ENCODE measurements around the gene SMG6.

Gene SMG6

DNA sequence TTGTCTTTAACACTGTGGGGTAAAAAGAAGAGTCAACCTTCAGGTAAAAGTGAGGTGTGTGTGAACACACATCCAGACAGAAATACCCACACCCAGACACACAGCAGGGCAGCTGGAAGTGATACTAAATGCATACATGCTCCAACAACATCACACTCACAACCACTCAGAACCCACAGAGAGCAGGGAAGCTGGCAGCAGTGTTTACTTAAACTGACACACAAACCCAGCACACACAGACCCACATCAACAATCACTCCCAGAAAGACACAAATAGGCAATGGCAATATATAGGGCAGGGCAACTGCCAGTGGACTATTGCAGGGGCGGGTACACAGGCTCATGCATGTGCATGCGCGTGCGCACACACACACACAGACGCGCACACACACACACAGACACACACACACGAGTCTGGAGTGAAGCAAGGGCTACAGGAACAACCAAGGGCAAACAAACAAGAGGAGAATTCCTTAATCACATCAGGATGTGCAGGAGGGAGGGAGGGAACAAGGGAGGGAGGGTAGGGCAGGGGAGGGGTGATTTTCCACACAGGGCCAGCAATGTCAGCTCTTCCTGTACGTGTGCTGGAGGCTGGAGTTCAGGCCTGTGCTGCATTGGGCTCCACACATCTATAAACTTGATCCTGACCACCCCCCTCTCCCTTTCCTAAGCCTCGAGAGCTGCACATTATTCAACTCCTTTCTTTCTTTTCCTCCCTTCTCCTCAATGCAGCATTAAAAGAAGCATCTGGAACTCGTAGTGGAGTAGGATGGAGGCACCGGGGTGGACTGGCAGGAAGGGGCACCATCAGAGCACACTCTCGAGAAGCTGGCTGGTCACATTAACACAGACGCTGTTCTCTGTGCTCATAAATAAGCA, 218.6 kb downstream of the SMG6 start:
- TF ChIP-seq, protein P1, sequence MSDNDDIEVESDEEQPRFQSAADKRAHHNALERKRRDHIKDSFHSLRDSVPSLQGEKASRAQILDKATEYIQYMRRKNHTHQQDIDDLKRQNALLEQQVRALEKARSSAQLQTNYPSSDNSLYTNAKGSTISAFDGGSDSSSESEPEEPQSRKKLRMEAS (IDR thresholded peaks at IDR 0.05) = no peak
- TF ChIP-seq TAF1 (IDR thresholded peaks at IDR 0.05; ENCODE audit: low read depth) (no peak), TCF12 (IDR thresholded peaks at IDR 0.05; ENCODE audit: low read depth) (no peak), ZBTB7A (IDR thresholded peaks at IDR 0.05; ENCODE audit: low read depth) (no peak), CEBPB (IDR thresholded peaks at IDR 0.05) (no peak), CREB1 (IDR thresholded peaks at IDR 0.05; ENCODE audit: low read depth) (no peak), EGR1 (IDR thresholded peaks at IDR 0.05) (no peak)
- TF ChIP-seq, protein P2, sequence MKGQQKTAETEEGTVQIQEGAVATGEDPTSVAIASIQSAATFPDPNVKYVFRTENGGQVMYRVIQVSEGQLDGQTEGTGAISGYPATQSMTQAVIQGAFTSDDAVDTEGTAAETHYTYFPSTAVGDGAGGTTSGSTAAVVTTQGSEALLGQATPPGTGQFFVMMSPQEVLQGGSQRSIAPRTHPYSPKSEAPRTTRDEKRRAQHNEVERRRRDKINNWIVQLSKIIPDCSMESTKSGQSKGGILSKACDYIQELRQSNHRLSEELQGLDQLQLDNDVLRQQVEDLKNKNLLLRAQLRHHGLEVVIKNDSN (IDR thresholded peaks at IDR 0.05) = no peak
- TF ChIP-seq, protein P3, sequence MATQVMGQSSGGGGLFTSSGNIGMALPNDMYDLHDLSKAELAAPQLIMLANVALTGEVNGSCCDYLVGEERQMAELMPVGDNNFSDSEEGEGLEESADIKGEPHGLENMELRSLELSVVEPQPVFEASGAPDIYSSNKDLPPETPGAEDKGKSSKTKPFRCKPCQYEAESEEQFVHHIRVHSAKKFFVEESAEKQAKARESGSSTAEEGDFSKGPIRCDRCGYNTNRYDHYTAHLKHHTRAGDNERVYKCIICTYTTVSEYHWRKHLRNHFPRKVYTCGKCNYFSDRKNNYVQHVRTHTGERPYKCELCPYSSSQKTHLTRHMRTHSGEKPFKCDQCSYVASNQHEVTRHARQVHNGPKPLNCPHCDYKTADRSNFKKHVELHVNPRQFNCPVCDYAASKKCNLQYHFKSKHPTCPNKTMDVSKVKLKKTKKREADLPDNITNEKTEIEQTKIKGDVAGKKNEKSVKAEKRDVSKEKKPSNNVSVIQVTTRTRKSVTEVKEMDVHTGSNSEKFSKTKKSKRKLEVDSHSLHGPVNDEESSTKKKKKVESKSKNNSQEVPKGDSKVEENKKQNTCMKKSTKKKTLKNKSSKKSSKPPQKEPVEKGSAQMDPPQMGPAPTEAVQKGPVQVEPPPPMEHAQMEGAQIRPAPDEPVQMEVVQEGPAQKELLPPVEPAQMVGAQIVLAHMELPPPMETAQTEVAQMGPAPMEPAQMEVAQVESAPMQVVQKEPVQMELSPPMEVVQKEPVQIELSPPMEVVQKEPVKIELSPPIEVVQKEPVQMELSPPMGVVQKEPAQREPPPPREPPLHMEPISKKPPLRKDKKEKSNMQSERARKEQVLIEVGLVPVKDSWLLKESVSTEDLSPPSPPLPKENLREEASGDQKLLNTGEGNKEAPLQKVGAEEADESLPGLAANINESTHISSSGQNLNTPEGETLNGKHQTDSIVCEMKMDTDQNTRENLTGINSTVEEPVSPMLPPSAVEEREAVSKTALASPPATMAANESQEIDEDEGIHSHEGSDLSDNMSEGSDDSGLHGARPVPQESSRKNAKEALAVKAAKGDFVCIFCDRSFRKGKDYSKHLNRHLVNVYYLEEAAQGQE (IDR thresholded peaks at IDR 0.05; ENCODE audit: low read depth) = no peak

DNA sequence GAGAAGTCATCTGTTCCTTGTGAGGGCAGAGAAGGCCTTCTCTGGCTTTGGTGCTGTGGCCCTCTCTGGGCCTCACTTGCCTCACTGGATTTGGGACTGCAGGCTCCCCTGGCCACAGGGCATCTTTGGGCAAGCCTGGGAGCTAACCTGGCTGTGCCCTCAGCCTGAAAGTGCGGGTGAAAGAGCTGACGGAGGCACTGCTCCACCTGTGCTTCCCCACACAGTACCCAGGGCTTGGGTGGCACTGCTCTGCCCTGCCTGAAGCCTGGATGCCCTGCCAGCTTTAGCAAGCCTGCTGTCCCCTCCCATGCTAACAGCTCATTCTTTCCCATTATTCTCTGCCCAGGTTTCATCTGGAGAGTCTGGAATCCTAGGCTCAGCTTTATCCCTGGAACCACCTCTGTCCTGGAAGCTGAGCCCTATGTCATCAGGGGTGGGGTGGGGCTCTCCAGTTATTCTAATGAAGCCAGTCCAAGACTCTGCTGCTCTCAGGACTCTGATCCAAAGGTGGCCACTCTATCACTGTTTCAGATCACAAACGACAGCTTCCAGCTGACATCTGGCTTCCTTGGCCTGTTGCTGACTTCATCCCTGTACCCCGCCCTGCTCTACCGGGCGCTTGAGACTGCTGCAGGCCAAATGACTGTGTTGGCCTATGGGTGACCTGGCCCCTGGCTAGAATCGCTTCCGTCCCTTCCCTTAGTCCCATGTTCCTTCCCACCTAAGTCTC, 219.4 kb downstream of the SMG6 start:
- TF ChIP-seq EGR1 (IDR thresholded peaks at IDR 0.05) (no peak), CEBPB (IDR thresholded peaks at IDR 0.05) (no peak), ZBTB7A (IDR thresholded peaks at IDR 0.05; ENCODE audit: low read depth) (no peak), TAF1 (IDR thresholded peaks at IDR 0.05; ENCODE audit: low read depth) (no peak), RAD21 (IDR thresholded peaks at IDR 0.05; ENCODE audit: low read depth) (no peak), EP300 (IDR thresholded peaks at IDR 0.05; ENCODE audit: borderline replicate concordance) (no peak), NFIC (IDR thresholded peaks at IDR 0.05) (no peak), TCF12 (IDR thresholded peaks at IDR 0.05; ENCODE audit: low read depth) (no peak), YY1 (IDR thresholded peaks at IDR 0.05; ENCODE audit: low read depth) (no peak)
- TF ChIP-seq, protein P1 (IDR thresholded peaks at IDR 0.05) = no peak
- TF ChIP-seq, protein P3 (IDR thresholded peaks at IDR 0.05; ENCODE audit: low read depth) = no peak

DNA sequence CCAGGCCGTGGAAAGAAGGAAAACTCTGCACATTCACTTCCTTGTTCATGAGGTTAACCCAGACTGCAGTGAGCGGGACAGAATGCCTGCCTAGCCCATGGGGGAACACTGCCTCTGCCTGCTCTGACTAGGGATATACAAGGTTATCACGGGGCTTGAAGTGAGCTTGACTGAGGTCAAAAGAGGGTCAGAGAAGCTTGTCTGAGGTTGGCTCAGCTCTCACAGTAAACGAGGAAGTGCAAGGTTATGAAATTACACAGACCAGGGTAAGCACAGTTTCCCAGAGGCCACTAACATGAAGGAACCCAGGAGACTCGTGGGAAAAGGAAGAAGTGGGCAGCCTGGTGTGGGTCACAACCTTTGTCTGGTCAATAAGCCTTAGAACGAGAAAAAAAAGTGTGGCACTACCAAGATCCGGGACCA, 220.0 kb downstream of the SMG6 start:
- TF ChIP-seq EP300 (IDR thresholded peaks at IDR 0.05; ENCODE audit: borderline replicate concordance) (no peak), NFIC (IDR thresholded peaks at IDR 0.05) (no peak), CREB1 (IDR thresholded peaks at IDR 0.05; ENCODE audit: low read depth) (no peak), TCF12 (IDR thresholded peaks at IDR 0.05; ENCODE audit: low read depth) (no peak), CEBPB (IDR thresholded peaks at IDR 0.05) (no peak), YY1 (IDR thresholded peaks at IDR 0.05; ENCODE audit: low read depth) (no peak), RAD21 (IDR thresholded peaks at IDR 0.05; ENCODE audit: low read depth) (no peak), TAF1 (IDR thresholded peaks at IDR 0.05; ENCODE audit: low read depth) (no peak), EGR1 (IDR thresholded peaks at IDR 0.05) (no peak), FOXM1 (IDR thresholded peaks at IDR 0.05; ENCODE audit: borderline replicate concordance, low read depth) (no peak)
- TF ChIP-seq, protein P2 (IDR thresholded peaks at IDR 0.05) = no peak
- TF ChIP-seq, protein P3 (IDR thresholded peaks at IDR 0.05; ENCODE audit: low read depth) = no peak

All from Ishikawa (cell line).